ENCODE results near the gene COX7A2L.
A peak's percentile ranks its signal among the peaks of the same experiment; 100 is the strongest.
"Not testable (repeated sequence)": the region's sequence is repeated elsewhere in the genome, so short reads cannot be mapped to it uniquely, and the experiment has no call there.

COX7A2L gene

GRCh38 chr2:42398052-42398451 lies 37.0 kb upstream of the COX7A2L start:
- not testable (repeated sequence) for H3K56ac ChIP-seq (ENCODE audit: low read length); H3K27ac ChIP-seq (ENCODE audit: low read depth, low read length); H3K27me3 ChIP-seq (ENCODE audit: insufficient read depth, low read length, poor library complexity); H2BK120ac ChIP-seq (ENCODE audit: low read depth, low read length); H3K4me1 ChIP-seq (ENCODE audit: control insufficient read depth, low read depth, low read length); H3K9ac ChIP-seq (ENCODE audit: low read length); H3K4me2 ChIP-seq (ENCODE audit: low read length); H3K23ac ChIP-seq (ENCODE audit: low read length); H4K5ac ChIP-seq (ENCODE audit: low read length); H2AK5ac ChIP-seq (ENCODE audit: low read length); H3K4ac ChIP-seq (ENCODE audit: low read depth, low read length); H2BK15ac ChIP-seq (replicated peaks; ENCODE audit: low read depth); H2BK5ac ChIP-seq (ENCODE audit: low read length); H3K79me1 ChIP-seq (ENCODE audit: low read length); H3K4me3 ChIP-seq (ENCODE audit: low read length); DNase-seq; H3K79me2 ChIP-seq (ENCODE audit: control insufficient read depth, insufficient read depth, low read length); H3K36me3 ChIP-seq (ENCODE audit: control insufficient read depth, insufficient read depth, low read length); H3K18ac ChIP-seq (ENCODE audit: low read length); H4K8ac ChIP-seq (ENCODE audit: low read depth, low read length)
- no CpG with 5 or more reads among the region's 11 CpGs for WGBS (ENCODE audit: extremely low coverage, insufficient coverage, low lambda C conversion rate)

GRCh38 chr2:42393320-42393719 lies 32.3 kb upstream of the COX7A2L start:
- DNase-seq; H3K4me3 ChIP-seq (ENCODE audit: low read length); H2BK5ac ChIP-seq (ENCODE audit: low read length); H4K5ac ChIP-seq (ENCODE audit: low read length); H3K4ac ChIP-seq (ENCODE audit: low read depth, low read length); H3K4me1 ChIP-seq (ENCODE audit: control insufficient read depth, low read depth, low read length); H3K18ac ChIP-seq (ENCODE audit: low read length); H3K27ac ChIP-seq (ENCODE audit: low read depth, low read length); H3K9ac ChIP-seq (ENCODE audit: low read length); H3K4me2 ChIP-seq (ENCODE audit: low read length); H3K27me3 ChIP-seq (ENCODE audit: insufficient read depth, low read length, poor library complexity); H2AK5ac ChIP-seq (ENCODE audit: low read length); H4K8ac ChIP-seq (ENCODE audit: low read depth, low read length); H3K79me2 ChIP-seq (ENCODE audit: control insufficient read depth, insufficient read depth, low read length); H3K56ac ChIP-seq (ENCODE audit: low read length); H2BK15ac ChIP-seq (replicated peaks; ENCODE audit: low read depth); H3K36me3 ChIP-seq (ENCODE audit: control insufficient read depth, insufficient read depth, low read length); H3K23ac ChIP-seq (ENCODE audit: low read length); H2BK120ac ChIP-seq (ENCODE audit: low read depth, low read length); H3K79me1 ChIP-seq (ENCODE audit: low read length): not testable (repeated sequence)
- no CpG with 5 or more reads among the region's 3 CpGs for WGBS (ENCODE audit: extremely low coverage, insufficient coverage, low lambda C conversion rate)

GRCh38 chr2:42392191-42392590 lies 31.2 kb upstream of the COX7A2L start:
- H3K79me1 ChIP-seq (ENCODE audit: low read length), result no peaks in the 10 kb centered on the region
- no peak overlapping the region for H3K4me3 ChIP-seq (ENCODE audit: low read length)
- no peaks in the 10 kb centered on the region for H3K4me1 ChIP-seq (ENCODE audit: control insufficient read depth, low read depth, low read length)
- H3K56ac ChIP-seq (ENCODE audit: low read length), result no peak overlapping the region
- no peak overlapping the region for H2AK5ac ChIP-seq (ENCODE audit: low read length)
- no CpG with 5 or more reads among the region's 1 CpG for WGBS (ENCODE audit: extremely low coverage, insufficient coverage, low lambda C conversion rate)
- no peaks in the 10 kb centered on the region for H3K79me2 ChIP-seq (ENCODE audit: control insufficient read depth, insufficient read depth, low read length)
- no peak overlapping the region for H2BK120ac ChIP-seq (ENCODE audit: low read depth, low read length)
- no peak overlapping the region for H3K4me2 ChIP-seq (ENCODE audit: low read length)
- H4K8ac ChIP-seq (ENCODE audit: low read depth, low read length), result no peak overlapping the region
- no peaks in the 10 kb centered on the region for H3K27me3 ChIP-seq (ENCODE audit: insufficient read depth, low read length, poor library complexity)
- no peaks in the 10 kb centered on the region for H3K36me3 ChIP-seq (ENCODE audit: control insufficient read depth, insufficient read depth, low read length)
- no peak overlapping the region for H3K23ac ChIP-seq (ENCODE audit: low read length)
- DNase-seq, result no peak
- no peak overlapping the region for H2BK5ac ChIP-seq (ENCODE audit: low read length)
- H2BK15ac ChIP-seq (replicated peaks; ENCODE audit: low read depth), result no peak overlapping the region
- no peak overlapping the region for H3K18ac ChIP-seq (ENCODE audit: low read length)
- H3K27ac ChIP-seq (ENCODE audit: low read depth, low read length), result no peak overlapping the region
- H3K4ac ChIP-seq (ENCODE audit: low read depth, low read length), result no peak overlapping the region
- H4K5ac ChIP-seq (ENCODE audit: low read length), result no peak overlapping the region
- no peak overlapping the region for H3K9ac ChIP-seq (ENCODE audit: low read length)

- no peak overlapping the region for H3K9ac ChIP-seq (ENCODE audit: low read length)
- H3K56ac ChIP-seq (ENCODE audit: low read length), result no peak overlapping the region
- no peaks in the 10 kb centered on the region for H3K27me3 ChIP-seq (ENCODE audit: insufficient read depth, low read length, poor library complexity)
- H2BK15ac ChIP-seq (replicated peaks; ENCODE audit: low read depth), result no peak overlapping the region
- WGBS (ENCODE audit: extremely low coverage, insufficient coverage, low lambda C conversion rate), result no CpG with 5 or more reads among the region's 5 CpGs
- H3K4me3 ChIP-seq (ENCODE audit: low read length), result no peak overlapping the region
- H3K4ac ChIP-seq (ENCODE audit: low read depth, low read length), result no peak overlapping the region
- no peak overlapping the region for H2BK120ac ChIP-seq (ENCODE audit: low read depth, low read length)
- H3K4me2 ChIP-seq (ENCODE audit: low read length), result no peak overlapping the region
- no peak overlapping the region for H3K27ac ChIP-seq (ENCODE audit: low read depth, low read length)
- no peaks in the 10 kb centered on the region for H3K79me1 ChIP-seq (ENCODE audit: low read length)
- no peak overlapping the region for H4K8ac ChIP-seq (ENCODE audit: low read depth, low read length)
- H2AK5ac ChIP-seq (ENCODE audit: low read length), result no peak overlapping the region
- H3K23ac ChIP-seq (ENCODE audit: low read length), result no peak overlapping the region
- H3K79me2 ChIP-seq (ENCODE audit: control insufficient read depth, insufficient read depth, low read length), result no peaks in the 10 kb centered on the region
- H3K4me1 ChIP-seq (ENCODE audit: control insufficient read depth, low read depth, low read length), result no peaks in the 10 kb centered on the region
- no peaks in the 10 kb centered on the region for H3K36me3 ChIP-seq (ENCODE audit: control insufficient read depth, insufficient read depth, low read length)
- H4K5ac ChIP-seq (ENCODE audit: low read length), result no peak overlapping the region
- no peak overlapping the region for H3K18ac ChIP-seq (ENCODE audit: low read length)
- DNase-seq, result no peak
- no peak overlapping the region for H2BK5ac ChIP-seq (ENCODE audit: low read length)
These were observed 29.5 kb upstream of the COX7A2L start for GRCh38 chr2:42390401-42390969.

GRCh38 chr2:42386682-42387081 lies 25.7 kb upstream of the COX7A2L start:
- Histone ChIP-seq H3K4me1 (ENCODE audit: control insufficient read depth, low read depth, low read length) (no peaks in the 10 kb centered on the region), H2BK15ac (replicated peaks; ENCODE audit: low read depth) (no peak overlapping the region), H3K23ac (ENCODE audit: low read length) (no peak overlapping the region), H3K27me3 (ENCODE audit: insufficient read depth, low read length, poor library complexity) (no peaks in the 10 kb centered on the region), H3K4me2 (ENCODE audit: low read length) (no peak overlapping the region), H3K79me1 (ENCODE audit: low read length) (no peaks in the 10 kb centered on the region), H2BK5ac (ENCODE audit: low read length) (no peak overlapping the region), H3K4me3 (ENCODE audit: low read length) (no peak overlapping the region), H2BK120ac (ENCODE audit: low read depth, low read length) (no peak overlapping the region), H3K18ac (ENCODE audit: low read length) (no peak overlapping the region), H3K36me3 (ENCODE audit: control insufficient read depth, insufficient read depth, low read length) (no peaks in the 10 kb centered on the region), H4K8ac (ENCODE audit: low read depth, low read length) (no peak overlapping the region), H3K56ac (ENCODE audit: low read length) (no peak overlapping the region), H3K9ac (ENCODE audit: low read length) (no peak overlapping the region), H2AK5ac (ENCODE audit: low read length) (no peak overlapping the region), H4K5ac (ENCODE audit: low read length) (no peak overlapping the region), H3K79me2 (ENCODE audit: control insufficient read depth, insufficient read depth, low read length) (no peaks in the 10 kb centered on the region), H3K27ac (ENCODE audit: low read depth, low read length) (no peak overlapping the region), H3K4ac (ENCODE audit: low read depth, low read length) (no peak overlapping the region)
- no peak for DNase-seq
- WGBS (ENCODE audit: extremely low coverage, insufficient coverage, low lambda C conversion rate), result no CpG with 5 or more reads among the region's 5 CpGs

- no peak overlapping the region for H4K5ac ChIP-seq (ENCODE audit: low read length)
- DNase-seq, result peak; percentile 79
- no peaks in the 10 kb centered on the region for H3K79me2 ChIP-seq (ENCODE audit: control insufficient read depth, insufficient read depth, low read length)
- H3K4me3 ChIP-seq (ENCODE audit: low read length), result no peak overlapping the region
- no peak overlapping the region for H3K56ac ChIP-seq (ENCODE audit: low read length)
- H3K27ac ChIP-seq (ENCODE audit: low read depth, low read length), result no peak overlapping the region
- H3K36me3 ChIP-seq (ENCODE audit: control insufficient read depth, insufficient read depth, low read length), result no peaks in the 10 kb centered on the region
- no peak overlapping the region for H2AK5ac ChIP-seq (ENCODE audit: low read length)
- no peaks in the 10 kb centered on the region for H3K79me1 ChIP-seq (ENCODE audit: low read length)
- WGBS (ENCODE audit: extremely low coverage, insufficient coverage, low lambda C conversion rate), result no CpG with 5 or more reads among the region's 7 CpGs
- no peak overlapping the region for H2BK15ac ChIP-seq (replicated peaks; ENCODE audit: low read depth)
- H3K9ac ChIP-seq (ENCODE audit: low read length), result no peak overlapping the region
- H3K4ac ChIP-seq (ENCODE audit: low read depth, low read length), result no peak overlapping the region
- H3K27me3 ChIP-seq (ENCODE audit: insufficient read depth, low read length, poor library complexity), result no peaks in the 10 kb centered on the region
- no peak overlapping the region for H3K23ac ChIP-seq (ENCODE audit: low read length)
- no peak overlapping the region for H3K4me2 ChIP-seq (ENCODE audit: low read length)
- no peaks in the 10 kb centered on the region for H3K4me1 ChIP-seq (ENCODE audit: control insufficient read depth, low read depth, low read length)
- no peak overlapping the region for H3K18ac ChIP-seq (ENCODE audit: low read length)
- no peak overlapping the region for H2BK5ac ChIP-seq (ENCODE audit: low read length)
- H2BK120ac ChIP-seq (ENCODE audit: low read depth, low read length), result no peak overlapping the region
- no peak overlapping the region for H4K8ac ChIP-seq (ENCODE audit: low read depth, low read length)
These were observed 24.2 kb upstream of the COX7A2L start for GRCh38 chr2:42385225-42385624.
